HG02571 (cell line): Measurements from ENCODE around the gene BPI.
"Not testable (repeated sequence)": the region's sequence is repeated elsewhere in the genome, so short reads cannot be mapped to it uniquely, and the experiment has no call there.

Source experiments
- ATAC-seq: cut with Tn5 transposase; IDR thresholded peaks from one replicate; pipeline ENCODE4 v1.9.1; 2021; ENCODE audit warnings: mild to moderate bottlenecking, moderate library complexity; ENCODE audit not compliant: unreplicated experiment

BPI gene

GRCh38 chr20:38302786-38303185 lies 1.2 kb upstream of the BPI start:
- no peak for ATAC-seq

- no peak for ATAC-seq
These were observed 990 bp downstream of the BPI start for GRCh38 chr20:38304845-38305447.

- ATAC-seq = no peak
These were observed 1.6 kb downstream of the BPI start for GRCh38 chr20:38305541-38305940.

GRCh38 chr20:38306379-38306778 lies 2.4 kb downstream of the BPI start:
- ATAC-seq = no peak

GRCh38 chr20:38307371-38308046 lies 3.6 kb downstream of the BPI start:
- no peak for ATAC-seq

GRCh38 chr20:38308047-38308438 lies 4.1 kb downstream of the BPI start:
- ATAC-seq = no peak

GRCh38 chr20:38308447-38308846 lies 4.5 kb downstream of the BPI start:
- ATAC-seq = no peak

GRCh38 chr20:38311091-38311490 lies 7.1 kb downstream of the BPI start:
- no peak for ATAC-seq

GRCh38 chr20:38311491-38311890 lies 7.5 kb downstream of the BPI start:
- ATAC-seq = no peak

- no peak for ATAC-seq
These were observed 9.7 kb downstream of the BPI start for GRCh38 chr20:38313676-38314075.

- ATAC-seq = not testable (repeated sequence)
These were observed 10.4 kb downstream of the BPI start for GRCh38 chr20:38314350-38314749.

GRCh38 chr20:38315290-38315966 lies 11.5 kb downstream of the BPI start:
- no peak for ATAC-seq

- no peak for ATAC-seq
These were observed 12.4 kb downstream of the BPI start for GRCh38 chr20:38316341-38316740.

GRCh38 chr20:38317422-38317821 lies 13.5 kb downstream of the BPI start:
- no peak for ATAC-seq

GRCh38 chr20:38320221-38320620 lies 16.3 kb downstream of the BPI start:
- no peak for ATAC-seq

- no peak for ATAC-seq
These were observed 18.1 kb downstream of the BPI start for GRCh38 chr20:38321959-38322598.

GRCh38 chr20:38324159-38324558 lies 20.2 kb downstream of the BPI start:
- no peak for ATAC-seq

GRCh38 chr20:38325167-38325566 lies 21.2 kb downstream of the BPI start:
- ATAC-seq = no peak

- no peak for ATAC-seq
These were observed 21.9 kb downstream of the BPI start for GRCh38 chr20:38325905-38326304.

GRCh38 chr20:38326309-38326708 lies 22.4 kb downstream of the BPI start:
- ATAC-seq = no peak

GRCh38 chr20:38330638-38331037 lies 26.7 kb downstream of the BPI start:
- ATAC-seq = no peak

GRCh38 chr20:38331245-38331644 lies 27.3 kb downstream of the BPI start:
- no peak for ATAC-seq
